Nephron progenitor cell (in vitro differentiated cells): ENCODE data around the gene ZMYM2.

Source experiments
- DNase-seq: peaks from one replicate; pipeline ENCODE4 v3.0.0; 2021
- H3K27ac Mint-ChIP-seq: 2 replicates; pipeline ENCODE4 v1.8.0; 2021; ENCODE audit warnings: mild to moderate bottlenecking, moderate library complexity, mixed read lengths
- H3K27me3 Mint-ChIP-seq: 2 replicates; pipeline ENCODE4 v1.8.0; 2021; ENCODE audit warnings: mild to moderate bottlenecking, low read depth, mixed read lengths; ENCODE audit not compliant: poor library complexity
- H3K36me3 Mint-ChIP-seq: 2 replicates; pipeline ENCODE4 v1.8.0; 2021; ENCODE audit warnings: low read depth, mixed read lengths
- H3K4me1 Mint-ChIP-seq: 2 replicates; pipeline ENCODE4 v1.8.0; 2021; ENCODE audit warnings: mixed read lengths
- H3K4me3 Mint-ChIP-seq: 2 replicates; pipeline ENCODE4 v1.8.0; 2021; ENCODE audit warnings: mild to moderate bottlenecking, moderate library complexity, mixed read lengths
- H3K9me3 Mint-ChIP-seq: 2 replicates; pipeline ENCODE4 v1.8.0; 2021; ENCODE audit warnings: mild to moderate bottlenecking, moderate library complexity, mixed read lengths
- TF ChIP-seq, protein P1 (sequence below): fragments of 200-600 bp; sonication (generic); IDR thresholded peaks from 2 replicates; pipeline ENCODE4 v1.5.0; 2021; ENCODE audit warnings: antibody characterized with exemption

ZMYM2 gene

GRCh38 chr13:20129076-20129475 lies 170.5 kb downstream of the ZMYM2 start:
- no peak for DNase-seq
- Mint-ChIP-seq H3K27ac (no peak overlapping the region), H3K9me3 (no peaks in the 10 kb centered on the region), H3K4me1 (no peaks in the 10 kb centered on the region), H3K4me3 (peak overlapping the region; percentile 67), H3K36me3 (no peaks in the 10 kb centered on the region), H3K27me3 (peaks cover 24% of the 10 kb centered on the region)
- TF ChIP-seq, protein P1, sequence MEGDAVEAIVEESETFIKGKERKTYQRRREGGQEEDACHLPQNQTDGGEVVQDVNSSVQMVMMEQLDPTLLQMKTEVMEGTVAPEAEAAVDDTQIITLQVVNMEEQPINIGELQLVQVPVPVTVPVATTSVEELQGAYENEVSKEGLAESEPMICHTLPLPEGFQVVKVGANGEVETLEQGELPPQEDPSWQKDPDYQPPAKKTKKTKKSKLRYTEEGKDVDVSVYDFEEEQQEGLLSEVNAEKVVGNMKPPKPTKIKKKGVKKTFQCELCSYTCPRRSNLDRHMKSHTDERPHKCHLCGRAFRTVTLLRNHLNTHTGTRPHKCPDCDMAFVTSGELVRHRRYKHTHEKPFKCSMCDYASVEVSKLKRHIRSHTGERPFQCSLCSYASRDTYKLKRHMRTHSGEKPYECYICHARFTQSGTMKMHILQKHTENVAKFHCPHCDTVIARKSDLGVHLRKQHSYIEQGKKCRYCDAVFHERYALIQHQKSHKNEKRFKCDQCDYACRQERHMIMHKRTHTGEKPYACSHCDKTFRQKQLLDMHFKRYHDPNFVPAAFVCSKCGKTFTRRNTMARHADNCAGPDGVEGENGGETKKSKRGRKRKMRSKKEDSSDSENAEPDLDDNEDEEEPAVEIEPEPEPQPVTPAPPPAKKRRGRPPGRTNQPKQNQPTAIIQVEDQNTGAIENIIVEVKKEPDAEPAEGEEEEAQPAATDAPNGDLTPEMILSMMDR = no peak

- peaks cover 22% of the 10 kb centered on the region for H3K27me3 Mint-ChIP-seq
- no peaks in the 10 kb centered on the region for H3K36me3 Mint-ChIP-seq
- TF ChIP-seq, protein P1 = no peak
- H3K4me1 Mint-ChIP-seq = no peaks in the 10 kb centered on the region
- no peak for DNase-seq
- no peak overlapping the region for H3K4me3 Mint-ChIP-seq
- H3K27ac Mint-ChIP-seq = no peak overlapping the region
- H3K9me3 Mint-ChIP-seq = no peaks in the 10 kb centered on the region
These were observed 171.5 kb downstream of the ZMYM2 start for GRCh38 chr13:20130012-20130411.

DNA sequence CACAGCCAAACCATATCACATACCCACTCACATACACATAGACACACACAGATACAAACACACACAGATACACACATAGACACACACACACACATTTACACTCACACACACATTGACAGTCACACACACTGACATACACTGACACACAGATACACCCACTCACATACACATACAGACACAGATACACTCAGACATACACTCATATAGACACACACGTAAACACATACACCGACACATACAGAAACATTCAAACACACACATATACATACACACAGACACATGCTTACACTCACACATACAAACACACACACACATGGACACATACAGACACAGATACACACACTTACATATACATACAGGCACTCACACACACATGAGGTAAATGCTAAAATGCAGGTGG lies 172.1 kb downstream of the ZMYM2 start:
- Mint-ChIP-seq H3K4me3 (no peak overlapping the region), H3K4me1 (no peaks in the 10 kb centered on the region), H3K27me3 (peaks cover 19% of the 10 kb centered on the region), H3K27ac (no peak overlapping the region), H3K9me3 (no peaks in the 10 kb centered on the region), H3K36me3 (no peaks in the 10 kb centered on the region)
- TF ChIP-seq, protein P1 = no peak
- DNase-seq = no peak

- H3K27me3 Mint-ChIP-seq = peaks cover 20% of the 10 kb centered on the region
- no peak overlapping the region for H3K4me3 Mint-ChIP-seq
- no peaks in the 10 kb centered on the region for H3K36me3 Mint-ChIP-seq
- TF ChIP-seq, protein P1 = no peak
- no peak for DNase-seq
- no peaks in the 10 kb centered on the region for H3K9me3 Mint-ChIP-seq
- no peaks in the 10 kb centered on the region for H3K4me1 Mint-ChIP-seq
- no peak overlapping the region for H3K27ac Mint-ChIP-seq
These were observed 172.7 kb downstream of the ZMYM2 start for GRCh38 chr13:20131057-20131832.

GRCh38 chr13:20132052-20132634 lies 173.6 kb downstream of the ZMYM2 start:
- TF ChIP-seq, protein P1 = no peak
- no peak for DNase-seq
- Mint-ChIP-seq H3K9me3 (no peaks in the 10 kb centered on the region), H3K4me1 (no peaks in the 10 kb centered on the region), H3K27ac (no peak overlapping the region), H3K4me3 (no peak overlapping the region), H3K36me3 (no peaks in the 10 kb centered on the region), H3K27me3 (peaks cover 24% of the 10 kb centered on the region)

DNA sequence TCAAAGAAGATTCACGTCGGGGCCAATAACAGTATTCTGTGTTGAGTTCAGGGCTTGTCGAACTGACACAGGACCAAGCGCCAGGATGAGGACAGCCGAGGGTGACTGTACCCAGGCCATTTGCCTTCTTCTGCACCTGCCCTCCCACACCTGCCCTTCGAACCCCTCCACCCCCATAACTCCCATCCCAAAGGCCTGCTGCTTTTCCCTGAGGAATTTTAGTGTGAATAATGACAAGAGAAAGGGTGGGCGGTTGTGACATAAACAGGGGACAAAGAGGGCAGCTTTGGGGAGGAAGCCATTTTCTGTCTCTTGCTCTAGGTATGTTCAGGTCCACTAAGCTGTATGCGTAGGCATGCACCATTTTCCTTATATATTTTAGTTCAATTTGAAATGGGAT lies 176.2 kb downstream of the ZMYM2 start:
- Mint-ChIP-seq H3K9me3 (no peaks in the 10 kb centered on the region), H3K27me3 (peaks cover 42% of the 10 kb centered on the region), H3K36me3 (no peaks in the 10 kb centered on the region), H3K27ac (no peak overlapping the region), H3K4me3 (no peak overlapping the region), H3K4me1 (no peaks in the 10 kb centered on the region)
- TF ChIP-seq, protein P1 = no peak
- no peak for DNase-seq
